NCI-H1930 (cell line): ENCODE results near the gene SLITRK3.
A peak's percentile ranks its signal among the peaks of the same experiment; 100 is the strongest.

Experiments
- DNase-seq, 2 experiments: peaks; one replicate each; lab custom pipeline; 2025; lab: John Stamatoyannopoulos, UW

Gene SLITRK3, protein sequence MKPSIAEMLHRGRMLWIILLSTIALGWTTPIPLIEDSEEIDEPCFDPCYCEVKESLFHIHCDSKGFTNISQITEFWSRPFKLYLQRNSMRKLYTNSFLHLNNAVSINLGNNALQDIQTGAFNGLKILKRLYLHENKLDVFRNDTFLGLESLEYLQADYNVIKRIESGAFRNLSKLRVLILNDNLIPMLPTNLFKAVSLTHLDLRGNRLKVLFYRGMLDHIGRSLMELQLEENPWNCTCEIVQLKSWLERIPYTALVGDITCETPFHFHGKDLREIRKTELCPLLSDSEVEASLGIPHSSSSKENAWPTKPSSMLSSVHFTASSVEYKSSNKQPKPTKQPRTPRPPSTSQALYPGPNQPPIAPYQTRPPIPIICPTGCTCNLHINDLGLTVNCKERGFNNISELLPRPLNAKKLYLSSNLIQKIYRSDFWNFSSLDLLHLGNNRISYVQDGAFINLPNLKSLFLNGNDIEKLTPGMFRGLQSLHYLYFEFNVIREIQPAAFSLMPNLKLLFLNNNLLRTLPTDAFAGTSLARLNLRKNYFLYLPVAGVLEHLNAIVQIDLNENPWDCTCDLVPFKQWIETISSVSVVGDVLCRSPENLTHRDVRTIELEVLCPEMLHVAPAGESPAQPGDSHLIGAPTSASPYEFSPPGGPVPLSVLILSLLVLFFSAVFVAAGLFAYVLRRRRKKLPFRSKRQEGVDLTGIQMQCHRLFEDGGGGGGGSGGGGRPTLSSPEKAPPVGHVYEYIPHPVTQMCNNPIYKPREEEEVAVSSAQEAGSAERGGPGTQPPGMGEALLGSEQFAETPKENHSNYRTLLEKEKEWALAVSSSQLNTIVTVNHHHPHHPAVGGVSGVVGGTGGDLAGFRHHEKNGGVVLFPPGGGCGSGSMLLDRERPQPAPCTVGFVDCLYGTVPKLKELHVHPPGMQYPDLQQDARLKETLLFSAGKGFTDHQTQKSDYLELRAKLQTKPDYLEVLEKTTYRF

DNA sequence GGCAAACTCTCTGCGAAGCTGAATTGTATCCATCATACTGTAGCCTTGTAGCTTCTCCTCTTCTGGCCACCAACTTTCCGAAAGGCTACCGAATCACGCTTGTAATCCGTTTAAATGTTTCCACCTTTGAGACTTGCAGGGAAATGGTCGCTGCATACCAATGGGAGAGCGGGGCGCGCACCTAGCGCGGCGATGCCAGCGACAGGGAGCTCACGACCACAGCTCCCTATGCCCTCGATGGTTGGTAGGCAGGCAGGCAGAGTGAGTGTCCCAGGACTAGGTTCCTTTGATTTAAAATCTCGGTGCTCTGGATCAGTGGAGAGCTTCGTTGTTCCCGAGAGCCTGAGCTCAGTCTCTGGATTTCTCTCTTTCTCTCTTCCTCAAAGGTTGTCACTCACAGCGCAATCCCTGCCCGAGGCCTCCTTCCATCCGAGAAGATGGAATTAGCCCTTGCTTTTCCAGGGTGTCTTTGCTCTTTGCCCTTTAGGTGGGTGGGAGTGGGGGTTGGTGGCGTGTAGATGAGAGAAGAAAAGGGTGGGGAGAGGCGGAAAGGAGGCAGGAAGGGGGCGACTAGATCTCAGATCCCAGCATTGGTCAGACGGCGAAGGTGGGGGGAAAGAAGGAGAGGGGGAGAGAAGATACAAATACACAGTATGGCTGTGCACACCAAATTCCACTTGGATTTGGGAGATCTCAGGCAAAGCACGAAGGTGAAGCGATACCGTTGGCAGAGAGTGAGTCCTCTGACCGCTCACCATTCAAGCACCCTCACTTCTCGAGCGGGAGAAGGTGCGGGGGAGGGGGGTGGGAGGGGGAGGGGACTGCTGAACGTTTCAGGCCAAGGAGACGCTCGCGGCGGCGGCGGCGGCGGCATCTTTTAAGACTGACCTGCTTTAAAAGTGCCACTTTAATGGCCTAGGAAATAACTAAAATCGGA, at the start of gene SLITRK3:
Gene SLITRK3, minus strand, starts transcription at position 745 of the 937 bp plus-strand sequence. CDS start 5,554 bp downstream, outside the sequence.
- DNase-seq, result no peak

DNA sequence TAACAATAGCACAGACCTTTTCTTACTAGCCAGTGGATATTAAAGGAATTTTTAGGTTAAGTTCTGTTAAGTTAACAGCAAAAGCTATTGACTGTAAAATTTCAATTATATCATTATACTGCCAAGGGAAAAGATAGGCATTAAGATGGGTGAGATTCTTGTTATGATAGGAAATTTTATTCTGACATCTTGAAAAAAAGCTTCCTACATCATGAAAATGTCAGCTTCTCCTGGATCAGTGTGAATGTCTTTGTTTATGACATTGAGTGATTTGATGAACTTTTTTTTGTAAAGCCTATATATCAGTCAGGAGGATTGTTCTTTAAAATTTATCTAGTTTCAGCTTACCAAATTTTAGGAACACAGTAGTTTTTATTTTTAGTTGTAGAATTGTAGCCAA, 47.4 kb upstream of the SLITRK3 start:
- DNase-seq, result no peak

DNA sequence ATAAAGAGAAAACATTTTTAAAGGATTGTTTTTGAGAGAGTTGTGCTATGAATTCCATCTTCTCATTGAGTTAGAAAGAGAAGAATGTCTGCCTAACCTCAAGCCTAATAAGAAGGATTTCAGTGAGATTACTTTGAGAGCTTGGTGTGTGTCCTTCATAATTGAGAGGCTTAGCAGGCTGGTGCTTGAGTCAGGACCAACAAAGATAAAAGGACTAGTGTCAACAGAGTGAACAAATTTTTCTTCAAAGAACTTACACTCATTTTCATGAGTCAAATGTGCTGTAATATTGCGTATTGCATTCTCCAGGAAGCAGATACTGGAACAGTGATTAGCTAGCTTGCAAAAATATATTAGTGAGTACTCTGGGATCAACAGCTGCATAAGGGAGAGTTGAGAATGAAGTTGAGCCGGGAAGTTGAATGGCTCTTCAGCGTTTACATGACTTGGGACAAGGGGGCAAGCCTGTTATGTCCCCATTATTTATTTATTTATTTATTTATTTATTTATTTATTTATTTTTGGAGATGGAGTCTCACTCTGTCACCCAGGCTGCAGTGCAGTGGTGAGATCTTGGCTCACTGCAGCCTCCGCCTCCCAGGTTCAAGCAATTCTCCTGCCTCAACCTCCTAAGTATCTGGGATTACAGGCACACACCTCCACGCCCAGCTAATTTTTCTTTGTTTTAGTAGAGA, 37.5 kb upstream of the SLITRK3 start:
- DNase-seq, result no peak

DNA sequence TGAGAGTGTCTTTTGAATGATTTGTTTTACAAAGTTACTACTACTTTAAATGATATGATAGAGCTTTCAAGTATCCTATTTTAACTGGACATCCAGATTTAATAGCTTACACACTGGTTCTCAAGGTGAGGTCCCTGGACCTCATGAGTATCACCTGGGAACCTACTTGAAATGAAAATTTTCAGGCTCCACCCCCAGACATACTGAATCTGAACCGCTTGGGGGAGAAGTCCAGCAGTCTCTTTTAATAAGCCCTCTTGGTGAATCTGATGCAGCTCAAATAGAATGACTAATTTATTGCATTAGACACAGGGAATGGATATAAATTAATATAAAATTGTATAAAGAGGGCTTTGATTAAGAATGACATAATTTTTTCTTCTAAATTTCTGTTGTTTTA, 29.4 kb upstream of the SLITRK3 start:
- no peak for DNase-seq

DNA sequence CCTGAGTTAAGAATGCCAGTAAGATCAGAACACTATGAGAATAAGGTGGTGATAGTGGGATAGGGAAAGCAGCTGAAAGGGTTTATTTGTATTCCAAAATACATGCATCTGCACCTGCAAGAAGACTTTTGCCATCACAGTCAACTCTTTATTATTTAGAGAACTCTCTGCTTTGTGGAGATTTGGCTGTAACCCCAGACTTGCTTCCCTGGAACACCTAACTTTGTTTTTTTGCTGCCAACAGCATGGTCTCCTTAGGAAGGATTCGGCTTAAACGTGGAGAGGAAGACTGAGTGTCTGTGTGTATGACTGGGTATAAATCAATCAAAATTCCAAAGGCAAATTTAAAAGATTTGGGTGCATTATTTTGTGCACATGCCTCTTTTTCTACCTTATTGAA, 21.6 kb upstream of the SLITRK3 start:
- DNase-seq, result no peak

DNA sequence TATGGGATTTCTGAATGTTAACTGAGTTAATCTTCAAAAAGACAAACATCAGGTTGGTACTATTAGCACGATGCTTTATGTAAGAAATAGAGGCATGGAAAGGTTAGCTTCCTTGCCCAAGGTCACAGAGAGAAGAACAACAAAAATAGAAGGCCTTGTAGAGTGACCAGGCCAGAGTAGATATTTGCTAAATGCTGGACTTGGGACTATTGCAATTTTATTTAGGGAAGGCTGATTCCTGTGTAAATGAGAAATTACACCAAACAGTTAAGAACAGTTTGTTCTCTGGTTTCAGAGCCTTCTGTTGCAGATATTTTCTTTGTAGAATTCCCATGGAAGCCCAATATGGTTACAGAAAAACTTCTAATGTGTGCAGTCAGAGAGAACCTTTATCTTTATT, 16.4 kb upstream of the SLITRK3 start:
- no peak for DNase-seq

DNA sequence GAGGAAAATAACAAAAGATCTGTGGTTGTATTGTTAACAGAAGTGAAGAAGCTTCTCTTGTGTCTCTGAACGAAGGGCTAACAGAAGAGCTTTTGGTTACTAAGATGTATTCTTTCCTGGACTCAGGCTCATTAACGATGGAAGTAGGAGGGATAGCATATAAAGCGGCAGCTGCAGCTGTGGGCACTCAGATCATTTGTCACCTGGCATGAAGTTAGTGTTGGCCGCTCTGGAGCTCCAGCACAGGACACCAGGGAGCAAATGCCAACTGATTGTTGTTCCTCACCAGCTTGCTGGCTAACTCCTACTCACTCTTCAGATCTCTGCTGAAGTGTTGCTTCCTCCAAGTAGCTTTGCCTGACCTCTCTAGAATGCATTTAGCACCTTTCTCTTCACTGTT, 15.5 kb upstream of the SLITRK3 start:
- no peak for DNase-seq

DNA sequence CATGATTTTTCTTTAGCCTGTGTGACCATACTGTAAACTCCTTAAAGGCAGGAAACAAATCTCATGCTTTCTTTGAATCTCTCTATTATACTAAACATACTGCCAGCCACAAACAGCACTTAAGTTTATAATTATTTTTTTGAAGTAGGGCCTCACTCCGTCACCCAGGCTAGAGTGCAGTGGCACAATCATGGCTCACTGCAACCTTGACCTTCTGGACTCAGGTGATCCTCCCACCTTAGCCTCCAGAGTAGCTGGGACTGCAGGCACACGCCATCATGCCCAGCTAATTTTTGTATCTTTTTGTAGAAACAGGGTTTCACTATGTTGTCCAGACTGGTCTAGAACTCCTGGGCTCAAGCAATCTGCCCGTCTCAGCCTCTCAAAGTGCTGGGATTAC, 14.5 kb upstream of the SLITRK3 start:
- DNase-seq, result no peak

DNA sequence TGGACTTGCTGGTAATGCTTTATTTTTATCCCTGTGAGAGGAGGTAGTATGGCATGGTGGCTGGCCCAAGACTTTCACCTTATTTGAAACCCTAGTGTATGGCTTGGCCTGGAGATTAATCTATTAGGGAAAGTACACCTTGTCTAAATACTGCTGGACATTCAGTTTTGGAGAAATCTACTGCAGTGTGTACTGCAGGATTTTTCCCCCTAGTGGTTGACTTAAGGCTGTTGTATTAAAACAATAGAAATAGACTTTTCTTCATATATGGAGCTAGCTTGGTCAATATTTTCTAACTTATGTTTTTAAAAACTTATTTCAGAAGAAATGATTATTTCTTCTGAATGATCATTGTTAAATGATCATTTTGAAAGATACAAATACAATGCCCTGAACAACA, 13.9 kb upstream of the SLITRK3 start:
- no peak for DNase-seq

DNA sequence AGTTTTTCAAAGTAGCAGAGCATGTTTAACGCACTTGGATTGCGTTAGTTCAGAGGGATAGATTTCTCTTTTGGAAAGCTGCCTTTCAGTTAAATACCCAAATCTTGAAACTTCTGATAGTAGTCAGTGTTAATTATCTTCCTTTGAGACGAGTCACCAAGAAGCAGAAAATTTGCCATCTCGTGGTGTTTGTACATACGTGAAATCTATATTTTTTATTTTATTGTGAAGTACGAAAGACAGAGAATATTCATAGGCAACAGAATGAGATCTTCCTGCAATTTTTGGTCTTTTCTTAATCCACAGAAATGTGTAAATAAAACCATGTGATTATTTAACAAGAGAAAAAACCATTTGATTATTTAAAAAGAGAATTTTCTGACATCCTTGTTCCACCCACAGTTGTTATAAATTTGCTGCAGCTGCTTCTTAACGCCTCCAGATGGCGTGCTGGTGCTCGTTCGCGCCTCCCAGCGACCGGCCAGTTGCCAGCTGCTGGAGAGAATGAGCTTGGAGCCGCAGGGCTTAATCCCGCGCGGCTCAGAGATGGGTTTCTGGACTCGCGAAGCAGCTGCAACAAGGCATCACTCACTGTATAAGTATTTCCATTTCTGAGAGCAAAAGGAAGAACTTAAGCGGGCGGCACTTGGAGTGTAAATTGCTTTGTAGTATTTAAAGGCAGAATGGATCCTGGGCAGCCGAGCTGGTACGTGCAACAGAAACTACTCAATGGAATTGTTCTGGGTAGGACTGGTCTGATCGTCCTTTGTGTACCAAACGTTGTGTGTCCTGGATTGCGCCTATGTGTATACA, 10.5 kb upstream of the SLITRK3 start:
- peak; percentile 31 to 41 for DNase-seq

DNA sequence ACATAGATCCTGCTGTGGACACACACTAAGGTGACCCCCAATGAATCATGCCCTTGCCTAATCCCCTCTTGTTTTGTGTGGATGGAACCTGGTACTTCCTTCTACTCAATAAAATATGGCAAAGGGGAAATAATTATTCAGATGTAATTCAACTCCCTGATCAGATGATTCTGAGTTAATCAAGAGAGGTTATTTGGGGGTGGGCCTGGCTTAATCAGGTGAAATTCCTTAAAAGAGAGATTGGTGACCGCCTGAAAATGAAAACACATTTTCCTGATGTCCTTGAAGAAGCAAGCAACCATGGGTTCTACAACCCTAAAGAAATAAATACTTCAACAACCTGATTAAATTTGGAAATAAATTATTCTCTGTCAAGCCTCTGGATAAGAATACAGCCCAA, 8.3 kb upstream of the SLITRK3 start:
- DNase-seq, result no peak

DNA sequence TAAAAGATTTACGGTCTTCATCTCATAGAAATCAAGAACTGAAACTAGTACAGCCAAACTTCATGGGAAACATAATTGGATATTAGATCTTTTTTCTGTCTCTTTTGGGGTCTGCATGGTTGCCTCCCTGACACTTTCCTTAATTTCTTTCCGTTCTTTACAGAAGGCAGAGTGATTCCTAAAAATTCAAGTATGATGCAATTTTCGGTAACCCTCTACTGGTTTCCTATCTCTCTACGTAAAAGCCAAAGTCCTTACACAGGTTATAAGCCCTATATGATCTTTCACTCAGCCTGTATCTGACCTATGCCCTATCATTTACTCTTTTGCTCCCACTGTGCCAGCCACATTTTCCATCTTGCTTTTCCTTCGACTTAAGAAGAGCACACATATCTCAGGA, 6.8 kb upstream of the SLITRK3 start:
- DNase-seq, result no peak

DNA sequence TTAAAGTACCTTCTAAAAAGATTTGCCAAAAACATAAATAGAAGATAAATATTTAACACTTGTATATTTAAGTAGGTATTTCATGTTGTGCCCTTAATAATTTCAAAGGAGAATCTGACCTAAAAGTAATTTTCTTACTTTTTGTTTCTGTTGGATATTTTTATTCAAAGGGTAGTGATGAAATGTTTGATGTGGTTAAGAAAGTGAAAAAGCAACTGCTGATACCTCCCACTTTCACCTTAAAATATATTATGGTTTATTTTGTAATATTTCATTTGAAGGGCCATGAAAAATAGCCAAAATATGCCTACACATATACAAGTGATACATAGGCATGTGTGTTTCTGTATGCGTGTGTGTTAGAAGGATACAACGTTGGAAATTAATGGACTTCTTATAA, 5.8 kb upstream of the SLITRK3 start:
- no peak for DNase-seq

DNA sequence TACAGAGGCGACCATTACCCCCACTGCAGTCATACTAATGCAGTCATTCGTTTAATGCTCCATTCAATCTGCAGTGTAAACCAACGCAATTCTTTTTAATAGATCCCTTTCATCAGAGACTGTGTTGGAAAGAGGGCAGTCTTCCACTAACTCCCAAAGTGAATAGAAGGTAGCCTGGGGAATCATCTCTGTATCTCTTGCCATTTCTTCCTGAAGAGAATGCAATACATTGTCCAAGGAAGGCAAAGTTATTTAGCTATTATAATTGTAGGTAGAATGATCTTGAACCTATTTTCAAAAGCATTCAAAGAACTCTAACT, 1.3 kb upstream of the SLITRK3 start:
- DNase-seq, result no peak

DNA sequence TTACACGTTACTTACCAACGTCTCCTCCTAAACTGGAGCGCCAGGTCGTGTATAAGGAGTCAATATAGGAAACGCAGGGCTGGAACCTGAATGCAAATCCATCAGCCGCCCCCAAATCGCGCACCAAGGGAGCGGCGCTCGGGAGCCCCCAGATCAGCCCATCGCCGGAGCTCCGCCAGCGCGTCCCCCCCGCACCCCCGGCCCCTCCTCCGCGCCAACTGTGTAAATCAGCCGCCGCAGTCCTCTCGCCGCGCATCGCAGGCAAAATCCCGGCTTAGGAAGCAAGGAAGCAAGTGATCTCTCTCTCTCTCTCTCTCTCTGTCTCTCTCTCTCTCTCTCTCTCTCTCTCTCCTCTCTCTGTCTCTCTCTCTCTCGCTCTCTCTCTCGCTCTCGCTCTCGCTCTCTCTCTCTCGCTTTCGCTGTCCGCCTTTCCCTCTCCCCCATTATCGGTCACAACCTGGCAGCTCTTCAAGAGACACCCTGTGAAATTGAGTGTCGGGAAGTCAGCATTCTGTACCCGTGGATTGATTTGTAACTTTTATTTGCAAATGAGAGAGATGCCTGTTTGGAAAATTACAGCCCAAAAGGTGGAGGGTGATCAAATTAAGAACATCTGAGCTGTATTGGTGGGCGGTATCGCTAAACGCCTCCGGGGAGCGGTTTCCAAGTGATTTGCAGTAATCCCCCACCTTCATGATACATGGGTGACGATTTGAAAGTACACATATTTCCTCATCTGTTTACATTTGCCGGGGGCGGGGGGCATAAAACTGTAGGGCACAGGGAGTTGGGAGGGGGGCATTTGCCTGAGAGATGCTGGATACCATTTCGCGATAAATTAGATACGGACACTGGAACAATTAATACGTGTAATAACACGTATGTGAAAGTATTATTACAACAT, 645 bp upstream of the SLITRK3 start:
- no peak for DNase-seq

DNA sequence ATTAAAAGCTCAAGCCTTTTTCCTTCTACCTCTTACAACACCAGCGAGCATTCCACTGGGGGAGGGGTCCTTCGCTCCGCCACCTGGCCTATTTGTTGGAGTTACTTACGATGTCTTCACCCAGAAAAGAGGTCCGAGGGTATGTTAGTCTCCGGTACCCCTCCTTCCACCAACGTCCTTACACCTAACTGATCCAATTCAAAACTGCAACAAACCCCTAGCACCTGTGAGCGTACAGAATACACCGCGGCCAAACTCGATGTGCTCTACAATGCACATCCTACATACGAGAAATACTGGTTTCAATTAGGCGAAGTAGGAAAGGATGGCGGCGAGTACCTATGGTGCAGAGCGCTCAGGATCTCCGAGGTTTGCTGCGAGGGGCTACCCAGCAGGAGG, 944 bp downstream of the SLITRK3 start:
- no peak for DNase-seq

DNA sequence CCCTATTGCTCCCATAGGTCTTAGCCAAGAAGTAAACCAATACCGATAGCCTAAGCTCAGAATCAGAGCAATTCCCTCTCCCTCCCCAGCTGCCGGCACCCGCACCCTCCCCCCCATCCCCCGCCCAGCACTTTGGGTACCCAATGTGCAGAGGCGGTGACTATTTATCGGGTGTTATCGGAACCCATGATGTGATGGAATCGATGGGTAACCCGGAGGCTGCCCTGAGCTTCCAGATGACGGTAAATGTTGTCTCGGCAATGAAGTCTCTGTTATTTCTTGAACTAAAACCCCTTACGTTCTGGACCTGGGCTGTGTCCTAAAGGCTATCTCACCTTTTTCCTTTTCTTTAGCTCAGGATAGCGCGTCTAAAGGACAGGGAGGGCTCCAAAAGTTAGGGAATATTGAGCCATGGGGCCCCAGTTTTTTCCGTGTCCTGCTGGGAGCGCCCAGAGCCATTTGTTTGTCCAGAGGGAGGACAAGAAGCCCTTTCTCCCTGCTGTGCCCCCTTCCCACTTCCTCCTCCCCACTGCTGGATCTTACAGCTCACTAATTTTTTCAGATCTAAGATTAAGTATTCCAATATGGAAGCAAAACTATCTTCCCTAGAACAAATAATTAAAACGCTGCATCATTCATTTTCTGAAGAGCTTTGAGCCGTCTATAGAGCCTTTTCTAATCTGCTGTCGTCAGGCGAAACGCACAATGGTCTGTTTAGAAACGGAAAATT, 1.5 kb downstream of the SLITRK3 start:
- no peak for DNase-seq

DNA sequence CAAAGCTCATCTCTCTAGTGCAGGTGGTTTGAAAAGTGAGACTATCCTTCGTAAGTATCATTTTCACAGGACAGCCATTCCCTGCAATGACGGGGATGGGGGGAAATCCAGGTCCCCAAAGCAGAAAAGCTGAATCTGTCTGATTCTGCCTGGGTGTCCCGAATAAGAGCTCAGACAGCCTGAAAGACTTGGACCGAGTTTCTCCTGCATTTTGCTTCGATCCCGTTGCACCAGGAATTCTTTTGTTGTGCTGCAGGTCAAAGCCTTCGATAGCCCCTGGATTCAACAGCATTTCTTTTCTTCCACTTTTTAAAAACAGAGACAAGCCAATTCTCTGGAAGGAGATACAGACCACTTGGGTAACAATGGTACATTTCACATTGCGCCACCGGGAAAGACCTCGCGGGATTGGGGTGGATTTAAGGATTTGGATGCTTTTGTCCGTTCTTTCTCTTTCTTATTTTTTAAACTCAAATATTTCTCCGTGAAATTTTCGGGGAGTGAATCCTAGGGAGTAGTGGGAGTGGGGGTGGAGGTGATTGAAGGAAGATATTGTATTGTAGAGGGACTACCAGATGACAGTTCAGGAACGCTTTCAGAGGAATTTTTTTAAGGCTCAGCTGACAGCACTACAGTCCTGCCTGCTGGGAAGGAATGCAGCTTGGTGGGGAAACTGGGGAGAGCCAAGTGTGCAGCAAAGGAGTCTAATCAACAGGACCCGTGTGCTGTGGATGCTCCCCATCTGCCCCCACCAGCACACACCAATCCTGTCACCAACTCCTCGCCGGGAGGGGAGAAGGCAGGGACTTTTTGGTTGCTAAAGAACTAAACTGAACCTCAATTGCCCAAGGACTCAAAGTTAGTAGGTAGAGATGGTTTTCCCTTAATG, 2.6 kb downstream of the SLITRK3 start:
- no peak for DNase-seq
